Medulla oblongata (tissue), 1 donor: ENCODE results near the gene BCL2L14.

Experiments used
- DNase-seq: peaks from one replicate; pipeline ENCODE4 v3.0.0-alpha.2; 2015; ENCODE audit errors: extremely low spot score

Gene BCL2L14

DNA sequence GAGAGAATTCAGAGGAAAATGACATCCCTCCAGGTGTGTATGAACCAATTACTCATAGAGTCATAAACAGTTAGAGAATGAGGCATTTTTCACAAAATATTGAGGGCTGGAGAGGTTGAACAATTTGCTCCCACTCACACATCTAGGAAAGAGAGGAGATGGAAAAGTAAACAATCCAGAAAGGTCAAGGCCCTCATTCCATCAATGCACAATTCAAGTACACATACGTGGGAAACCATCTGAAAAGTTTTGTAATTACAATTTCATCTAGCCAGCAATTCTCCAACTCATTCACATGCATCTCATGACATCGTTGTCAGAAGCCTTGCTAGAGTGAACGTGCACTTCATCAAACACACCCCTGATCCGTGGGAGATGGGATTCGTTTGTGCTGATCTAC is 15.7 kb upstream of the BCL2L14 start:
- no peak for DNase-seq

- DNase-seq, result no peak
Measured at GRCh38 chr12:12056951-12057350, 13.8 kb upstream of the BCL2L14 start.

GRCh38 chr12:12064596-12064995 is 6.1 kb upstream of the BCL2L14 start:
- no peak for DNase-seq

DNA sequence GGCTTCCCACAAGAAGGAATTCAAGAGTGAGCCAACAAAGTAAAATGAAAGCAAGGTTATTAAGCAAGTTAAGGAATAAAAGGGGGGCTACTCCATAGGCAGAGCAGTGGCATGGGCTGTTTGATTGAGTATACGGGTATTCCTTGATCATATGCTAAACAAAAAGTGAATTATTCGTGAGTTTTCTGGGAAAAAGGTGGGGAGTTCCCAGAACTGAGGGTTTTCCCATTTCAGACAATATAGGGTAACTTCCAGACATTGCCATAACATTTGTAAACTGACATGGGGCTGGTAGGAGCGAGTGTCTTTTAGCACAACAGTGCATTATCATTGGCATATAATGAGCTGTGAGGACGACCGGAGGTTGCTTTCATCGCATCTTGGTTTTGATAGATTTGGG is 2.0 kb upstream of the BCL2L14 start:
- DNase-seq, result no peak

GRCh38 chr12:12069821-12070548 is 754 bp upstream of the BCL2L14 start:
- no peak for DNase-seq

- DNase-seq, result no peak
Measured at GRCh38 chr12:12072064-12072760, 1.5 kb downstream of the BCL2L14 start.

DNA sequence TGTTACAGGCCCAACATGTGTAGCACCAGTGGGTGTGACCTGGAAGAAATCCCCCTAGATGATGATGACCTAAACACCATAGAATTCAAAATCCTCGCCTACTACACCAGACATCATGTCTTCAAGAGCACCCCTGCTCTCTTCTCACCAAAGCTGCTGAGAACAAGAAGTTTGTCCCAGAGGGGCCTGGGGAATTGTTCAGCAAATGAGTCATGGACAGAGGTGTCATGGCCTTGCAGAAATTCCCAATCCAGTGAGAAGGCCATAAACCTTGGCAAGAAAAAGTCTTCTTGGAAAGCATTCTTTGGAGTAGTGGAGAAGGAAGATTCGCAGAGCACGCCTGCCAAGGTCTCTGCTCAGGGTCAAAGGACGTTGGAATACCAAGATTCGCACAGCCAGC is 8.6 kb downstream of the BCL2L14 start:
- DNase-seq, result no peak

DNA sequence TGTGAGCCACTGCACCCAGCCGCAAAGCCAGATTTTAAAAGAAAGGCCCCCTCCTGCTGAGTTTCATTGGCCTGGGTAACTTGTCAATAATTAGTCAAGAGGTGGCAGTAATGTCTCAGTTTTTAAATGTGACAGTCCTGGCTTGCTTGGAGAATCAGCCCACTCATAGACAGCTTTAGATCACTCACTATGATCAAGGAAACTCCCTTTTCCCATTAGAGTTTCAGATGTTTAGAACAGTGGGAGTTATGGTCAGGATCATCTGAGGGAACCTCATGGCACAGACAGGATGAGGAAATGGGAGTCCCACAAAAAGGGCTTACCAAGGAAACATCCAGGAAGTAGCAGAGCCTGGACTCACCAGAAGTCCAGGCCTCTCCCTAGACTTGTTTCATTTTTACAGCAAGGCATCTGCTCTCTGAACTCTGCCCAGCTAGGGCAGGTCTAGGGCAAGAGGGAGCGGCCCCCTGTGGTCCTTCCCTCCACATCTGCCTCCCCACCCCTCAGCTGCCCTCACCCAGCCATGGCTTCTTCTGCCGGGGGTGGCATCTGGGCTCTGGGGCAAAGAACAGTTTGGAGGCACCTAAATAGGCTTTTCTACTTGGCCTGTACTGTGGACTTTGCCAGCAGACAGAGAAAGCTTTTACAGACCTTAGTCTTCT is 11.2 kb downstream of the BCL2L14 start:
- peak; percentile 74 for DNase-seq

DNA sequence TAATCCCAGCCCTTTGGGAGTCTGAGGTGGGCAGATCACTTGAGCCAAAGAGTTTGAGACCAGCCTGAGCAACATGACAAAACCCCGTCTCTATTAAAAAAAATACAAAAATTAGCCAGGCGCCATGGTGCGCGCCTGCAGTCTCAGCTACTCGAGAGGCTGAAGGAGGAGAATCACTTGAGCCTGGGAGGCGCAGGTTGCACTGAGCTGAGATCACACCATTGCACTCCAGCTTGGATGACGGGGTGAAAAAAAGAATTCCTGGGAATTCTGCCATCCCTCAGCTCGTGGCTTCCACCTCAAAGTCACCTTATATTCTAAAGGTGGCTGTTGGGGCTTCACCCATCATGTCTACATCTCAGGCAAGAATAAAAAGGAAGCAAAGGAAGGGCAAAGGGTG is 12.9 kb downstream of the BCL2L14 start:
- no peak for DNase-seq

DNA sequence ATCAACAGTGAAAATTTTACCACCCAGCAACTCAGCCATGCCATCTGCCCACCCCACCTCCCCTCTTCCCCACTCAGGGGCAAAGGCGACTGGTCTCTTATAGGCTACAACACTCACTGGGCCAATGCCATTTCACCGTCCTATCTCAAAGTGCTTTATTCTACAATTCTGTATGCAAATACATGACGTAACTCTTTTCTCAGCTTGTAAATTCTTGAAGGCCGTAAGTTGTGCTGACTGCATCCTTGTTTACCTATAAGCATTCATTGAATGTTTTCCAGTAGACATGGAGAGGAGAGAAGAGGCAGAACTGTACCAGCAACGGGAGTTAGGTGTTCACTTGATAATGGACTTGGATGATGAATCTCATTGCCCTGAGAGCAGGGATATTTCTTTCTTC is 15.6 kb downstream of the BCL2L14 start:
- no peak for DNase-seq

- no peak for DNase-seq
Measured at GRCh38 chr12:12086973-12087692, 16.4 kb downstream of the BCL2L14 start.

DNA sequence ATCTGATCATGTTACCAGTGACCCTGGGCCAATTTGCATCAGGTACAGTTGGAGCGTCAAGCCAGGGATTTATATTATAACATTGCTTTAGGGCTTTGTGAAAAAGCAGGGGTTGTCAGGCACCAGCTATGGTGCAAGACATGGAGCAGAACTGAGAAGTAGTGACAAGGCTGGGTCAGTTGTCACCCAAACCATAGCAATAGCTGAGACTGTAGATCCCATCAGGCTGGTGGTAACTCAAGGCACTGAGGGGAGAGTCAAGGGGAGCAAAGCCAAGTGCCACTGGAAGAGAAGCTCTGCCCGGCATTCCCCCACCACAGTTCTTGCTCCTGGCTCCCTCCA is 16.9 kb downstream of the BCL2L14 start:
- DNase-seq, result no peak

DNA sequence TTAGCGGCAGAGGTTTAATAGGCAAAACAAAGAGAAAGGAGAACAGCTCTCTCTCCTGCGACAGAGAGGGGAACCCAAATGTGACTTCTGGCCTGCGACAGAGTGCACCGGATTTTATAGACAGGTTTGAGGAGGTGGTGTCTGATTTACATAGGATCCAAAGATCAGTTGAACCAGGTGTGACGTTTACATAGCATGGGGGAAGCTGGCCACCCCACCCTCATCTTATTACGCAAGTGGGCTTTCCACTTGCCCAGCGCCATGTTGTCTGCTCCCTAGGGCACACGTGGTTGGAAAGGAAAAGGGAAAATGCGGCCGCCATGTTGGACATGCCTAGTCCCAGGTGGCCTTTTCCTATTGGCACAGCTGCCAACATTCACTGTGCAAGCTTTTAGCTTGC is 17.4 kb downstream of the BCL2L14 start:
- DNase-seq, result no peak

GRCh38 chr12:12088761-12089160 is 18.0 kb downstream of the BCL2L14 start:
- DNase-seq, result no peak

DNA sequence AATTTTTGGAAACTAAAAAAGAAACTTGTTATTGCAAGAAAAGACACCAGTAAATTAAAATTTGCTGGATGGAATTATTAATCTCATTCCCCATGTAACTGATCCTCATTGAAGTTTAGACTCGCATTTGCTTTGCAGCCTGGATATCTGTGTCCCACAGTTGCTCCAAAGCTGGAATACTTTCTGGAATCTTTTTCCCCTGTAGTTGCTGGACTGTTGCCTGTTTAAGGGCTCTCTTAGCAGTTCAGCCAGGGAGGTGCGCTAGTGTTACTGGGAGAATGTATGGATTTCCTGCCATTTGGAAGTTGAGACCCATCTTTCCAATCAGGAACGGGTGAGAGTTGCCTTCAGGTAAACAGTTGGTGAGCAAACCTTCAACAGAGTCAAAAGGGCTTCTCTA is 20.3 kb downstream of the BCL2L14 start:
- no peak for DNase-seq

GRCh38 chr12:12091977-12092663 is 21.4 kb downstream of the BCL2L14 start:
- no peak for DNase-seq

DNA sequence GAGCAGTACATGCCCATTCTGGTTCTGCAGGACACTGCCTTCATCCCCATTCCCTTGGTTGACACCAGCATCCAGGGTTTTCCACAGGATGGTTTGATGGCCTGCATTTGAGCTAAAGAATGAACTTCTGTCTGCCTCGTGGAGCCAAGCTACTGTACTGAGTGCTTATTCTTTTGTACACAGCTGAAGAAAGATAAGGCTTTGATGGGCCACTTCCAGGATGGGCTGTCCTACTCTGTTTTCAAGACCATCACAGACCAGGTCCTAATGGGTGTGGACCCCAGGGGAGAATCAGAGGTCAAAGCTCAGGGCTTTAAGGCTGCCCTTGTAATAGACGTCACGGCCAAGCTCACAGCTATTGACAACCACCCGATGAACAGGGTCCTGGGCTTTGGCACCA is 23.7 kb downstream of the BCL2L14 start:
- DNase-seq, result no peak

GRCh38 chr12:12095021-12095420 is 24.3 kb downstream of the BCL2L14 start:
- no peak for DNase-seq

GRCh38 chr12:12097891-12098690 is 27.4 kb downstream of the BCL2L14 start:
- DNase-seq, result no peak

DNA sequence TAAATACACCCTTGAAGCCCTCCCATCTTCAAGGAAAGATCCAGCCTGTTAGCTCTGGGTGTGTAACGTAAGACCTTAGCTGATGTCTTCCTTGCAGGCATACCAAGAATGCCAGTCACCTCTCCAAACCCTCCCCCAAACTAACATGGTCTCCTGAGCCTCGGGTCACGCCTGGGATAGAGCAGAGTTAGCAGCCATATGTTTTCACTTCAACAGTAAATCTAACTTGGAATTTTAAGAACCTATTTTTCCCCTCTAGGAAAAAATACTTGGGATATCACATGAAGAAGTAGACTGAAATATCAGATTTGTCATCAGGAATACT is 27.9 kb downstream of the BCL2L14 start:
- DNase-seq, result no peak

DNA sequence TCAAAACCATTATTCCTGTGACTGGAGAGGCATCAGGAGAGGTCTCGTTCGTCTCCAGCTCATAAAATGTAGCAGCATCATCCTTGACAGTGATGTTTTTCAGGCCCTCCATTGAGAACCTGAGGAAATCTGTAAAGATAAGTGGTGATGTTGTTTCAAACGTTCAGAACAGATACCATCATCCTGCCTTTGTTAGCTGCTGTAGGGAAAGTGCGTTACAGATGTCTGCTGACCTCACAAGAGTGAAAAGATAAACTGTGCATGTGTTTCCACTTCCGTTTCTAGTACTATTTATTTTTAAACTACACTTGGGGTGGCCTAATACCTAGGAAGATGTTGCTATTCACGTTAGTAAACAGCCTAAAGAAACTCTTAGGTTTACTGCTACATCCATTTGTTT is 28.4 kb downstream of the BCL2L14 start:
- no peak for DNase-seq
